ENCODE measurements around the gene RHBG. TPM values are rescaled to one million over a fixed set of nuclear protein-coding genes. Genes with fewer than 3 reads are reported as not detected.
A peak's percentile ranks its signal among the peaks of the same experiment; 100 is the strongest.

RHBG gene
- total and polyA plus RNA-seq, 2 experiments from 2014 or later, result 1.2 to 1.6 TPM

DNA sequence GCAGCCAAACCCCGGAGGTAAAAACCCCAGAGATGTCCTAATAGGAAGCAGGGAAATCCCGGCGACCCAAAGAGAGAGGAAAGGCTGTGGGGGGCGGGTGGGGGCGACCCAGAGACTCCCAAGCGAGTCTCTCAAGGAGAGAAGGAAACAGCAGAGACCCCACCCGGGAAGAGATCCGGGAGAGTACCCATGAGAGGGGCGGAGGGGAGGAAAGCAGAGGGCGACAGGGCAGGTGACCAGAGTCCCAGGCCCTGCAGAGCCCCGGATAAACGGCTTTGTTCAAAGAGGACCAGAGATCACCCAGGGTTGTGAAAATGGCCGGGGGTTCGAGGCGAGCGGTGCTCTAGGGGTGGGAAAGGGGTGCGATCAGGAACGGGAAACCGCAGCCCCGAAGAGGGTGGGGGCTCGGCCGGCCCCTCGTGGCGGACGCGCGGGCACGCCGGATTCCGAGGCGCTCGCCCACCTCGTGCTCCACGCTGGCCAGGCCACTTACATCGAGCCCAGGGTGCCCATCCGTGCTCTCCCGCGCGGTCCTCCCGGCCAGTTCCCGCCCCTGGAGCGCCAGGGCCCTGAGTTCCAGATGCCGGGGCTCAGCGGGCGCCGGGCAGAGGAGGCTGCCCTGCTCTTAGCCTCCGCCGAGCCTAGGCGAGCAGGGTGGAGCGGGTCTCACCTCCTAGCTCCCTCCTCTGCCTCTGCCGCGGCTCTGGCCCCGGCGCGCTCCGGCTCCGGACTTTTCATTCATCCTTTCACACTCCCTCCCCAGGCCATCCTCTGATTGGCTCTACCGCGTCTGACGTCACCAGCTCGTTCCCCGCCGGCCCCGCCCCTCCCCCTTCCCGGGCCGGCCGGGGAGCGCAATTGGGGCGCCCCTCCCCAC, 52.3 kb downstream of the RHBG start (continued):
- no peak for TF ChIP-seq ZNF331 (CRISPR knock-in tag; IDR thresholded peaks at IDR 0.05; ENCODE audit: low read depth)
- TF ChIP-seq JUNB (IDR thresholded peaks at IDR 0.05; ENCODE audit: unreplicated experiment), result no peak
- no peak for TF ChIP-seq STAT1 (IDR thresholded peaks at IDR 0.05; ENCODE audit: unreplicated experiment)
- TF ChIP-seq, protein P1, sequence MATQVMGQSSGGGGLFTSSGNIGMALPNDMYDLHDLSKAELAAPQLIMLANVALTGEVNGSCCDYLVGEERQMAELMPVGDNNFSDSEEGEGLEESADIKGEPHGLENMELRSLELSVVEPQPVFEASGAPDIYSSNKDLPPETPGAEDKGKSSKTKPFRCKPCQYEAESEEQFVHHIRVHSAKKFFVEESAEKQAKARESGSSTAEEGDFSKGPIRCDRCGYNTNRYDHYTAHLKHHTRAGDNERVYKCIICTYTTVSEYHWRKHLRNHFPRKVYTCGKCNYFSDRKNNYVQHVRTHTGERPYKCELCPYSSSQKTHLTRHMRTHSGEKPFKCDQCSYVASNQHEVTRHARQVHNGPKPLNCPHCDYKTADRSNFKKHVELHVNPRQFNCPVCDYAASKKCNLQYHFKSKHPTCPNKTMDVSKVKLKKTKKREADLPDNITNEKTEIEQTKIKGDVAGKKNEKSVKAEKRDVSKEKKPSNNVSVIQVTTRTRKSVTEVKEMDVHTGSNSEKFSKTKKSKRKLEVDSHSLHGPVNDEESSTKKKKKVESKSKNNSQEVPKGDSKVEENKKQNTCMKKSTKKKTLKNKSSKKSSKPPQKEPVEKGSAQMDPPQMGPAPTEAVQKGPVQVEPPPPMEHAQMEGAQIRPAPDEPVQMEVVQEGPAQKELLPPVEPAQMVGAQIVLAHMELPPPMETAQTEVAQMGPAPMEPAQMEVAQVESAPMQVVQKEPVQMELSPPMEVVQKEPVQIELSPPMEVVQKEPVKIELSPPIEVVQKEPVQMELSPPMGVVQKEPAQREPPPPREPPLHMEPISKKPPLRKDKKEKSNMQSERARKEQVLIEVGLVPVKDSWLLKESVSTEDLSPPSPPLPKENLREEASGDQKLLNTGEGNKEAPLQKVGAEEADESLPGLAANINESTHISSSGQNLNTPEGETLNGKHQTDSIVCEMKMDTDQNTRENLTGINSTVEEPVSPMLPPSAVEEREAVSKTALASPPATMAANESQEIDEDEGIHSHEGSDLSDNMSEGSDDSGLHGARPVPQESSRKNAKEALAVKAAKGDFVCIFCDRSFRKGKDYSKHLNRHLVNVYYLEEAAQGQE (IDR thresholded peaks at IDR 0.05; ENCODE audit: unreplicated experiment), result no peak
- no peak for TF ChIP-seq ZNF114 (CRISPR knock-in tag; IDR thresholded peaks at IDR 0.05)
- TF ChIP-seq EZH2phosphoT487 (IDR thresholded peaks at IDR 0.05; ENCODE audit: unreplicated experiment), result no peak
- peak; percentile 37; the same call in 1 of the 2 replicates for TF ChIP-seq POLR2AphosphoS5 (IDR thresholded peaks at IDR 0.05; ENCODE audit: low read depth)
- TF ChIP-seq EZH2 (IDR thresholded peaks at IDR 0.05; ENCODE audit: low read depth, unreplicated experiment), result no peak
- TF ChIP-seq CREB1 (CRISPR knock-in tag; IDR thresholded peaks at IDR 0.05; ENCODE audit: low read depth), result peak; percentile 96
- TF ChIP-seq, protein P2, sequence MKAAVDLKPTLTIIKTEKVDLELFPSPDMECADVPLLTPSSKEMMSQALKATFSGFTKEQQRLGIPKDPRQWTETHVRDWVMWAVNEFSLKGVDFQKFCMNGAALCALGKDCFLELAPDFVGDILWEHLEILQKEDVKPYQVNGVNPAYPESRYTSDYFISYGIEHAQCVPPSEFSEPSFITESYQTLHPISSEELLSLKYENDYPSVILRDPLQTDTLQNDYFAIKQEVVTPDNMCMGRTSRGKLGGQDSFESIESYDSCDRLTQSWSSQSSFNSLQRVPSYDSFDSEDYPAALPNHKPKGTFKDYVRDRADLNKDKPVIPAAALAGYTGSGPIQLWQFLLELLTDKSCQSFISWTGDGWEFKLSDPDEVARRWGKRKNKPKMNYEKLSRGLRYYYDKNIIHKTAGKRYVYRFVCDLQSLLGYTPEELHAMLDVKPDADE (IDR thresholded peaks at IDR 0.05), result no peak
- no peak for TF ChIP-seq NANOG (IDR thresholded peaks at IDR 0.05; ENCODE audit: borderline replicate concordance)

DNA sequence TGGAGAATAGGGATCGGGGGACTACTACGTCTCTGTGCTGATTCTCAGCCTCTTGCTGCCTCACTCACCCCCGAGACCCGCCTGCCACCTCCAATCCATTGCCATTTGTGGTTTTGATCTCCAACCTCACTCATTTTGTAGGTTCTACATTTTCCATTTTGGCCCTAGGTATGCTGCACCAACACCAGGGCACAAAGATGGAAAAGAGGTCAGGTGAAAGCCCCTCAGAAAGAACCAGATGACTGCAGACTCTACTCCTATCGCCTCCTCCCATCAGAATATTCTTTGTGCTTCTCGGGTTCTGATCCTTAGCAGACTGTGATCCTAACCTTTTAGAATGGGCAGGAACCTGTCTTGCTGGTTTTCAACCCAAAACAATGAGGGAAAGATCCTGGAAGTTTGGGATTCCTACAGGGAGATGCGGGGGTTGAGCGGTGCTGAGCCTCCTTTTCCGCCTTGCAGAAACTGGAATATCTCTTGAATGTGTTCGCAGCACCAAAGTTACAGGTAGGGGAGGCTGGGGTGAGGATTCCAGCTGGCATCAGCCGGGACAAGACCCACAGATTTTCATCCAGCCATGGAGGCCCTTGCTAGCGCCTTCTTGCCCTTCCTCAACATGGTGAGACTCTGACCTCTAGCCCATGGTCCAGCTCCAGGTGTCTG, 53.1 kb downstream of the RHBG start:
- ATAC-seq (peak; percentile 12), DNase-seq (ENCODE audit: low spot score) (peak; percentile 82)
- H3K79me2 ChIP-seq (replicated peaks; ENCODE audit: insufficient read depth), result no peaks in the 10 kb centered on the region
- H3K4me1 ChIP-seq (ENCODE audit: insufficient read depth), result peaks cover 36% of the 10 kb centered on the region
- H3K27me3 Mint-ChIP-seq (ENCODE audit: insufficient read depth, low read depth, poor library complexity), result peaks cover 77% of the 10 kb centered on the region
- no peaks in the 10 kb centered on the region for H3K36me3 Mint-ChIP-seq (ENCODE audit: low read depth)
- peaks cover 28% of the 10 kb centered on the region for H3F3A ChIP-seq (replicated peaks; ENCODE audit: low read depth)
- peak overlapping the region; percentile 80 for H2AFZ ChIP-seq
- peak overlapping the region; percentile 90 for H3K4me2 ChIP-seq
- H4K20me1 ChIP-seq (replicated peaks; ENCODE audit: insufficient read depth), result peaks cover 9% of the 10 kb centered on the region; the same call in 1 of the 2 replicates
- H3K4me3 Mint-ChIP-seq, result peak overlapping the region; percentile 72
- no peaks in the 10 kb centered on the region for H3K36me3 ChIP-seq (ENCODE audit: insufficient read depth)
- no peak overlapping the region for H3K27ac ChIP-seq (ENCODE audit: low read depth)
- peaks cover 98% of the 10 kb centered on the region for H3K27me3 ChIP-seq (ENCODE audit: insufficient read depth)
- H3K9me3 Mint-ChIP-seq, result no peaks in the 10 kb centered on the region
- peaks cover 36% of the 10 kb centered on the region for H3K4me1 Mint-ChIP-seq
- TF ChIP-seq EZH2 (IDR thresholded peaks at IDR 0.05; ENCODE audit: low read depth, unreplicated experiment) (peak; percentile 43), POLR2AphosphoS5 (IDR thresholded peaks at IDR 0.05; ENCODE audit: low read depth) (no peak)
- H3K9me2 ChIP-seq (ENCODE audit: insufficient read depth), result no peaks in the 10 kb centered on the region
- H3K4me3 ChIP-seq, result peak overlapping the region; percentile 66
- H3K27ac Mint-ChIP-seq, result peak overlapping the region; percentile 72

Measured in GM23338 (cell line).